ENCODE results near the gene TBXAS1. TPM values are rescaled to one million over a fixed set of nuclear protein-coding genes. Genes with fewer than 3 reads are reported as not detected.

Gene TBXAS1
- total RNA-seq, 2 experiments from 2014 or later: 0.86 TPM; not detected in 1

DNA sequence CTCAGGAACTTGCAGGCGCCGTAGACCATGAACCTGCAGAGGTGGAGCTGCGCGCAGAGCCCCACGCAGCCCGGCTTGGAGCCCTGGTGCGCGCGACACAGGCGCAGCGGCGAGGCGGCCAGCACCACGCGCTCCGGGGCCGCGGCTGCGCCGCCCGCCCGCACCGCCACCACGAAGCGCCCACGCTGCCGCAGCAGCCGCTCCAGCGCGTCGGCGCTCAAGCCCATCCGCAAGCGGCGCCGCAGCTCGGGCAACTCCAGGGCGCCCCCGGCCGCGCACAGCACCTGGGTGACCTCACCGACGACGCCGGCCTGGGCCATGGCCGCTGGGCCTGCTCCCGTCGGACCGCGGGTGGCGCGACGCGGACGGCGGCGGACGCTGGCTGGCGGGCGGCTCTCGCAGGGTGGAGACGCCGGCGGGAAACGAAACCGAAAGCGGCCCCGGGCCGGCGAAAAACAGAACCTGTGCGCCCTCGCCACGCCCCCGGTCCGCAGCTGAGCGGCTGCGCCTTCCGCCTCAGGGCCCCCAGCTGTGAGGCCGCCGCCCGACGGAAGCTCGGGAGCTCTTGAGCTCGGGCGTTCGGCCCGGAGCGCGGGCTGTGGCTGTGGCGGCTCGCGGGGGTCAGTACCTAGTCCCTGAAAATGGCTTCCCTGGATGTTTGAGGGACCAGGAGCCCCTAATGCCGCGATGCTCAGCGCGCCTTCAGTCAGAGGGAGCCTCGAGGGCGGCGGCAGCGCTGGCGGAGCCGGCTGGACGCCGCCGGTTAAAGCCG is 233.7 kb downstream of the TBXAS1 start, which contains the start of gene PARP12:
TSS of gene PARP12 (minus strand) at position 424 of the 772 bp plus-strand sequence. CDS start at position 320, 104 bp downstream.
- Histone ChIP-seq H3K4me2 (ENCODE audit: low read length) (peak within 1 kb of the TSS; percentile 77), H3K4me1 (ENCODE audit: insufficient read depth, low read length, poor library complexity, severe bottlenecking) (peaks cover 7% of the 10 kb centered on the region), H3K9me2 (ENCODE audit: insufficient read depth, low read length) (no peaks in the 10 kb centered on the region), H3K4me3 (ENCODE audit: low read depth, low read length, poor library complexity, severe bottlenecking) (peak within 1 kb of the TSS; percentile 69), H3K27ac (ENCODE audit: low read depth, low read length, poor library complexity, severe bottlenecking) (no peak within 1 kb of the TSS), H2AFZ (ENCODE audit: low read length) (peak within 1 kb of the TSS; percentile 85), H3K36me3 (ENCODE audit: insufficient read depth, low read length) (no peaks in the 10 kb centered on the region), H4K20me1 (ENCODE audit: insufficient read depth, low read length) (no peaks in the 10 kb centered on the region), H3K79me2 (ENCODE audit: insufficient read depth, low read depth, low read length) (no peaks in the 10 kb centered on the region), H3K9me3 (ENCODE audit: low read length) (peaks cover 16% of the 10 kb centered on the region)
- intact Hi-C loops (cut with micrococcal nuclease; ENCODE audit: unreplicated experiment): no loop called here
- TF ChIP-seq EZH2phosphoT487 (IDR thresholded peaks at IDR 0.05; ENCODE audit: borderline replicate concordance, low read depth, low read length): no peak
- TF ChIP-seq, protein P1, sequence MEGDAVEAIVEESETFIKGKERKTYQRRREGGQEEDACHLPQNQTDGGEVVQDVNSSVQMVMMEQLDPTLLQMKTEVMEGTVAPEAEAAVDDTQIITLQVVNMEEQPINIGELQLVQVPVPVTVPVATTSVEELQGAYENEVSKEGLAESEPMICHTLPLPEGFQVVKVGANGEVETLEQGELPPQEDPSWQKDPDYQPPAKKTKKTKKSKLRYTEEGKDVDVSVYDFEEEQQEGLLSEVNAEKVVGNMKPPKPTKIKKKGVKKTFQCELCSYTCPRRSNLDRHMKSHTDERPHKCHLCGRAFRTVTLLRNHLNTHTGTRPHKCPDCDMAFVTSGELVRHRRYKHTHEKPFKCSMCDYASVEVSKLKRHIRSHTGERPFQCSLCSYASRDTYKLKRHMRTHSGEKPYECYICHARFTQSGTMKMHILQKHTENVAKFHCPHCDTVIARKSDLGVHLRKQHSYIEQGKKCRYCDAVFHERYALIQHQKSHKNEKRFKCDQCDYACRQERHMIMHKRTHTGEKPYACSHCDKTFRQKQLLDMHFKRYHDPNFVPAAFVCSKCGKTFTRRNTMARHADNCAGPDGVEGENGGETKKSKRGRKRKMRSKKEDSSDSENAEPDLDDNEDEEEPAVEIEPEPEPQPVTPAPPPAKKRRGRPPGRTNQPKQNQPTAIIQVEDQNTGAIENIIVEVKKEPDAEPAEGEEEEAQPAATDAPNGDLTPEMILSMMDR (conservative IDR thresholded peaks at IDR 0.05; ENCODE audit: low read length): no peak
- peak; percentile 84 for DNase-seq (ENCODE audit: low spot score)
- BruUV-seq (replicated peaks): no TSS peak
- ChIA-PET POLR2A (no interaction called here), CTCF (ENCODE audit: unreplicated experiment) (no interaction called here)

DNA sequence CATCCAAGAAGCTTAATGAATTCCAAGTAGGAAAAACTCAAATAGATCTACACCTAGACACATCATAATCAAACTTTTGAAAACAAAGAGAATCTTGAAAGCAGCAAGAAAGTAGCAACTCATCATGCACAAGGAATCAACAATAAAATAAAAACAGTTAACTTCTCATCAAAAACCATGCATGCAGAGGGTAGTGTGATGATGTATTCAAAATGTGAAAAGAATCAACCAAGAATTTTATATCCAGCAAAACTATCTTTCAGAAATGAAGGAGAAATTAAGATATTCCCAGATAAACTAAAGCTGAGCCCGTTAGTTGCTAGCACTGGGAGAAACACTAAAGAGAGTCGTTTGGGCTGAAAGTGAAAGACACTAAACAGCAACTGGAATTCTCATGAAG is 238.0 kb downstream of the TBXAS1 start:
- Histone ChIP-seq H3K36me3 (ENCODE audit: insufficient read depth, low read length) (no peaks in the 10 kb centered on the region), H3K4me2 (ENCODE audit: low read length) (no peak overlapping the region), H3K4me3 (ENCODE audit: low read depth, low read length, poor library complexity, severe bottlenecking) (no peak overlapping the region), H4K20me1 (ENCODE audit: insufficient read depth, low read length) (no peaks in the 10 kb centered on the region), H2AFZ (ENCODE audit: low read length) (no peak overlapping the region), H3K9me3 (ENCODE audit: low read length) (peaks cover 16% of the 10 kb centered on the region), H3K79me2 (ENCODE audit: insufficient read depth, low read depth, low read length) (no peaks in the 10 kb centered on the region), H3K9me2 (ENCODE audit: insufficient read depth, low read length) (no peaks in the 10 kb centered on the region), H3K27ac (ENCODE audit: low read depth, low read length, poor library complexity, severe bottlenecking) (no peak overlapping the region), H3K4me1 (ENCODE audit: insufficient read depth, low read length, poor library complexity, severe bottlenecking) (peaks cover 7% of the 10 kb centered on the region)
- DNase-seq (ENCODE audit: low spot score): no peak
- BruUV-seq (replicated peaks): no TSS peak
- no peak for TF ChIP-seq EZH2phosphoT487 (IDR thresholded peaks at IDR 0.05; ENCODE audit: borderline replicate concordance, low read depth, low read length)
- TF ChIP-seq, protein P1 (conservative IDR thresholded peaks at IDR 0.05; ENCODE audit: low read length): no peak
- intact Hi-C loops (cut with micrococcal nuclease; ENCODE audit: unreplicated experiment): no loop called here
- POLR2A ChIA-PET: interaction anchor here (0.8 kb wide), 1 partner anchor 1818 kb away, joined by 3 read pairs; no protein-coding TSS in a partner anchor
- CTCF ChIA-PET (ENCODE audit: unreplicated experiment): no interaction called here

DNA sequence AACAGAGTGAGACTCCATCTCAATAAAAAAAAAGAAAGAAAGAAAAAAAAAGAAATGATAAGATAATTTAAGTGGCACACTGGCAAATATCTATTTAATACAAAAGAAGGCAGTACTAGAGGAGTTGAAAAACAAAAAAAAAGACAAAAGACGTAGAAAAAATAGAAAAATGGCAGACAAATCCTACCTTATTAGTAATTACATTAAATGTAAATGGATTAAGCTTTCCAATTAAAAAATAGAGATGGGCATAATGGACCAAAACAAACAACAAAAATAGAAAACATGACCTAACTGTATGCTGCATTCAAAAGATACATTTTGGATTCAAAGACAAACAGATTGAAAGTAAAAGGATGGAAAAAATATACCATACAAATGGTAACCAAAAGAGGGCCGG is 239.0 kb downstream of the TBXAS1 start:
- intact Hi-C loops (cut with micrococcal nuclease; ENCODE audit: unreplicated experiment): no loop called here
- POLR2A ChIA-PET: no interaction called here

More for the DNA sequence above, 239.0 kb downstream of the TBXAS1 start:
- no peak for DNase-seq (ENCODE audit: low spot score)
- CTCF ChIA-PET (ENCODE audit: unreplicated experiment): no interaction called here
- TF ChIP-seq EZH2phosphoT487 (IDR thresholded peaks at IDR 0.05; ENCODE audit: borderline replicate concordance, low read depth, low read length): no peak
- TF ChIP-seq, protein P1 (conservative IDR thresholded peaks at IDR 0.05; ENCODE audit: low read length): no peak
- H3K27ac ChIP-seq (ENCODE audit: low read depth, low read length, poor library complexity, severe bottlenecking): no peak overlapping the region
- no peaks in the 10 kb centered on the region for H3K9me2 ChIP-seq (ENCODE audit: insufficient read depth, low read length)
- no TSS peak for BruUV-seq (replicated peaks)
- H3K9me3 ChIP-seq (ENCODE audit: low read length): peaks cover 16% of the 10 kb centered on the region
- H4K20me1 ChIP-seq (ENCODE audit: insufficient read depth, low read length): no peaks in the 10 kb centered on the region
- H3K79me2 ChIP-seq (ENCODE audit: insufficient read depth, low read depth, low read length): no peaks in the 10 kb centered on the region
- H2AFZ ChIP-seq (ENCODE audit: low read length): no peak overlapping the region
- H3K4me3 ChIP-seq (ENCODE audit: low read depth, low read length, poor library complexity, severe bottlenecking): no peak overlapping the region
- no peaks in the 10 kb centered on the region for H3K36me3 ChIP-seq (ENCODE audit: insufficient read depth, low read length)
- H3K4me2 ChIP-seq (ENCODE audit: low read length): no peak overlapping the region
- peaks cover 2% of the 10 kb centered on the region for H3K4me1 ChIP-seq (ENCODE audit: insufficient read depth, low read length, poor library complexity, severe bottlenecking)
